Suprapubic skin (tissue), 4 donors: Measurements from ENCODE around the gene C1S. TPM values are rescaled to one million over a fixed set of nuclear protein-coding genes. Genes with fewer than 3 reads are reported as not detected.
A peak's percentile ranks its signal among the peaks of the same experiment; 100 is the strongest.
"Not testable (repeated sequence)": the region's sequence is repeated elsewhere in the genome, so short reads cannot be mapped to it uniquely, and the experiment has no call there.

Experiments
- DNase-seq, 2 donors: peaks; one replicate each; pipeline ENCODE4 v3.0.0-alpha.2; 2019; ENCODE audit warnings: low spot score in 2 of 2
- H3K27ac ChIP-seq: fragments of 200-600 bp; sonication (generic); one replicate; pipeline ENCODE4 v1.5.1; 2019
- H3K27me3 ChIP-seq: fragments of 200-600 bp; sonication (generic); one replicate; pipeline ENCODE4 v1.5.1; 2019
- H3K36me3 ChIP-seq: fragments of 200-600 bp; sonication (generic); one replicate; pipeline ENCODE4 v1.5.1; 2019
- H3K4me1 ChIP-seq: fragments of 200-600 bp; sonication (generic); one replicate; pipeline ENCODE4 v1.5.1; 2019
- H3K4me3 ChIP-seq: fragments of 200-600 bp; sonication (generic); one replicate; pipeline ENCODE4 v1.5.1; 2019; ENCODE audit warnings: mild to moderate bottlenecking
- H3K9me3 ChIP-seq: fragments of 200-600 bp; sonication (generic); one replicate; pipeline ENCODE4 v1.5.1; 2019
- CTCF ChIP-seq, 2 donors: fragments of 200-600 bp in 1 of 2; fragments of 450-650 bp in 1 of 2; sonication (generic) in 1 of 2; IDR thresholded peaks; one replicate each; pipeline ENCODE4 v1.5.1; 2016 to 2019; ENCODE audit warnings: antibody characterized with exemption in 2 of 2, mild to moderate bottlenecking in 1 of 2, moderate library complexity in 1 of 2
- EP300 ChIP-seq: sonication (generic); formaldehyde crosslinking; IDR thresholded peaks from one replicate; pipeline ENCODE4 v1.6.1; 2017; ENCODE audit warnings: antibody characterized with exemption
- POLR2A ChIP-seq, 2 donors: fragments of 450-650 bp; IDR thresholded peaks; one replicate each; pipeline ENCODE4 v1.6.1; 2017; ENCODE audit warnings: antibody characterized with exemption in 2 of 2, mild to moderate bottlenecking in 2 of 2, moderate library complexity in 2 of 2
- POLR2AphosphoS5 ChIP-seq, 3 donors: sonication (generic); formaldehyde crosslinking; IDR thresholded peaks; one replicate each; pipeline ENCODE4 v1.6.1; 2017; ENCODE audit warnings: antibody characterized with exemption in 3 of 3
- WGBS: methylation state at CpG from one replicate; pipeline ENCODE4 v1.1.5; 2018; 5-methylcytosine and 5-hydroxymethylcytosine counted together
- total RNA-seq, 4 donors: library from RNA; depleted of rRNA; stranded (reverse); fragments of >200 nt; gene quantifications; one replicate each; pipeline ENCODE4 v1.1.0, GENCODE V29; 2016

C1S gene
- 10 to 100 TPM; 62.6 to 99.6 (median 65.6) TPM for total RNA-seq

GRCh38 chr12:7060353-7060954 lies at the start of gene C1S:
C1S (plus strand) TSS chr12:7060718; CDS start chr12:7061913, 1,195 bp downstream.
- Histone ChIP-seq H3K4me1 (peaks cover 16% of the 10 kb centered on the region), H3K36me3 (no peaks in the 10 kb centered on the region), H3K27me3 (no peaks in the 10 kb centered on the region), H3K4me3 (peak within 1 kb of the TSS; percentile 42), H3K9me3 (no peaks in the 10 kb centered on the region), H3K27ac (peak within 1 kb of the TSS; percentile 82)
- peak; percentile 81 to 82 for DNase-seq
- TF ChIP-seq EP300 (no peak), POLR2AphosphoS5 (IDR thresholded peaks at IDR 0.05) (peak; percentile 65 to 97 (median 86)), CTCF (IDR thresholded peaks at IDR 0.05) (peak; percentile 63 to 86), POLR2A (IDR thresholded peaks at IDR 0.05) (peak in 1 of 2 donors; percentile 39)
- WGBS: 21% methylated on average over 8 of the region's 10 CpGs

GRCh38 chr12:7011398-7011797 lies 49.1 kb upstream of the C1S start:
- not testable (repeated sequence) for H3K36me3 ChIP-seq, H3K27ac ChIP-seq, H3K27me3 ChIP-seq, H3K4me3 ChIP-seq, DNase-seq, H3K9me3 ChIP-seq
- peaks cover 10% of the 10 kb centered on the region for H3K4me1 ChIP-seq
- 80% methylated on average over 4 of the region's 4 CpGs for WGBS

GRCh38 chr12:7012024-7012607 lies 48.4 kb upstream of the C1S start:
- no peak for DNase-seq
- H3K27ac ChIP-seq: no peak overlapping the region
- no peak overlapping the region for H3K4me3 ChIP-seq
- H3K4me1 ChIP-seq: peaks cover 17% of the 10 kb centered on the region
- TF ChIP-seq CTCF (IDR thresholded peaks at IDR 0.05) (no peak), POLR2A (IDR thresholded peaks at IDR 0.05) (no peak), POLR2AphosphoS5 (IDR thresholded peaks at IDR 0.05) (no peak), EP300 (no peak)
- 78% methylated on average over 4 of the region's 4 CpGs for WGBS
- H3K27me3 ChIP-seq: no peaks in the 10 kb centered on the region
- peaks cover 9% of the 10 kb centered on the region for H3K36me3 ChIP-seq
- no peaks in the 10 kb centered on the region for H3K9me3 ChIP-seq

- Histone ChIP-seq H3K27me3 (no peaks in the 10 kb centered on the region), H3K4me3 (no peak overlapping the region), H3K36me3 (peaks cover 9% of the 10 kb centered on the region), H3K4me1 (peaks cover 26% of the 10 kb centered on the region), H3K27ac (no peak overlapping the region), H3K9me3 (no peaks in the 10 kb centered on the region)
- 92% methylated on average over 3 of the region's 3 CpGs for whole genome bisulfite sequencing
- no peak for DNase-seq
- TF ChIP-seq CTCF (IDR thresholded peaks at IDR 0.05) (no peak), POLR2AphosphoS5 (IDR thresholded peaks at IDR 0.05) (no peak), POLR2A (IDR thresholded peaks at IDR 0.05) (no peak), EP300 (no peak)
These were observed 47.4 kb upstream of the C1S start for GRCh38 chr12:7013101-7013500.

GRCh38 chr12:7015555-7016370 lies 44.8 kb upstream of the C1S start:
- Histone ChIP-seq H3K36me3 (peaks cover 8% of the 10 kb centered on the region), H3K4me3 (no peak overlapping the region), H3K27me3 (no peaks in the 10 kb centered on the region), H3K9me3 (no peaks in the 10 kb centered on the region), H3K27ac (no peak overlapping the region), H3K4me1 (peaks cover 35% of the 10 kb centered on the region)
- 63% methylated on average over 6 of the region's 6 CpGs for WGBS
- no peak for DNase-seq
- no peak for TF ChIP-seq EP300
- no peak for TF ChIP-seq CTCF (IDR thresholded peaks at IDR 0.05)
- no peak for TF ChIP-seq POLR2AphosphoS5 (IDR thresholded peaks at IDR 0.05)
- TF ChIP-seq POLR2A (IDR thresholded peaks at IDR 0.05): no peak
